CD1c-positive myeloid dendritic cell (primary cell): ENCODE data around the gene CNTNAP2.

ENCODE experiments used
- DNase-seq: peaks from one replicate; pipeline ENCODE4 v3.0.0-alpha.2; 2016; ENCODE audit errors: extremely low spot score

The CNTNAP2 gene

GRCh38 chr7:148340438-148341280 lies 2224.1 kb downstream of the CNTNAP2 start:
- no peak for DNase-seq

GRCh38 chr7:148344406-148344805 lies 2227.8 kb downstream of the CNTNAP2 start:
- no peak for DNase-seq

GRCh38 chr7:148347981-148348380 lies 2231.4 kb downstream of the CNTNAP2 start:
- no peak for DNase-seq

GRCh38 chr7:148348466-148348865 lies 2231.9 kb downstream of the CNTNAP2 start:
- no peak for DNase-seq

GRCh38 chr7:148356303-148356702 lies 2239.7 kb downstream of the CNTNAP2 start:
- no peak for DNase-seq

- DNase-seq = no peak
Observed at GRCh38 chr7:148362541-148362940, 2245.9 kb downstream of the CNTNAP2 start.

GRCh38 chr7:148367731-148368475 lies 2251.3 kb downstream of the CNTNAP2 start:
- no peak for DNase-seq

- no peak for DNase-seq
Observed at GRCh38 chr7:148368562-148368961, 2252.0 kb downstream of the CNTNAP2 start.

- DNase-seq = no peak
Observed at GRCh38 chr7:148371280-148371937, 2254.8 kb downstream of the CNTNAP2 start.

- DNase-seq = no peak
Observed at GRCh38 chr7:148374396-148375259, 2258.0 kb downstream of the CNTNAP2 start.

GRCh38 chr7:148379677-148380076 lies 2263.1 kb downstream of the CNTNAP2 start:
- no peak for DNase-seq

- DNase-seq = no peak
Observed at GRCh38 chr7:148380596-148381419, 2264.2 kb downstream of the CNTNAP2 start.

- no peak for DNase-seq
Observed at GRCh38 chr7:148382596-148382995, 2266.0 kb downstream of the CNTNAP2 start.

GRCh38 chr7:148383651-148384050 lies 2267.1 kb downstream of the CNTNAP2 start:
- DNase-seq = no peak

GRCh38 chr7:148385009-148385682 lies 2268.5 kb downstream of the CNTNAP2 start:
- no peak for DNase-seq

- DNase-seq = no peak
Observed at GRCh38 chr7:148390381-148390780, 2273.8 kb downstream of the CNTNAP2 start.

- no peak for DNase-seq
Observed at GRCh38 chr7:148391591-148391990, 2275.0 kb downstream of the CNTNAP2 start.

GRCh38 chr7:148394582-148394981 lies 2278.0 kb downstream of the CNTNAP2 start:
- no peak for DNase-seq

GRCh38 chr7:148395352-148395811 lies 2278.8 kb downstream of the CNTNAP2 start:
- no peak for DNase-seq
